HEK293 (cell line): ENCODE measurements around the gene HMG20B.
A peak's percentile ranks its signal among the peaks of the same experiment; 100 is the strongest.

Experiments
- CTCF ChIA-PET: fragments of 350-600 bp; formaldehyde crosslinking; extraction: SDS; loops from one replicate; lab custom pipeline; 2021; ENCODE audit warnings: antibody characterized with exemption; lab: Yijun Ruan, JAX
- POLR2A ChIA-PET: fragments of 300-600 bp; formaldehyde crosslinking; extraction: SDS; loops from one replicate; lab custom pipeline; 2020; ENCODE audit warnings: antibody characterized with exemption, inconsistent platforms; lab: Yijun Ruan, JAX
- H3K27ac ChIP-seq: fragments of 200-500 bp; sonication (Bioruptor generic); 2 replicates; pipeline ENCODE4 v1.5.1; 2014; ENCODE audit warnings: low read depth, low read length, control low read depth, inconsistent platforms; ENCODE audit errors: extremely low read depth
- H3K36me3 ChIP-seq, 2 experiments: fragments of 200-500 bp in 1 of 2; sonication (Bioruptor generic) in 1 of 2; 1 replicate in 1 of 2; 2 replicates in 1 of 2; pipeline ENCODE4 v1.5.1; 2014 to 2017; ENCODE audit warnings: inconsistent platforms in 2 of 2, low read length in 2 of 2; ENCODE audit not compliant: control insufficient read depth in 2 of 2, insufficient read depth in 1 of 2
- H3K4me1 ChIP-seq: fragments of 200-500 bp; sonication (Bioruptor generic); 2 replicates; pipeline ENCODE4 v1.5.1; 2014; ENCODE audit warnings: mild to moderate bottlenecking, low read length, inconsistent platforms; ENCODE audit not compliant: control insufficient read depth, insufficient read depth
- H3K4me3 ChIP-seq: 2 replicates; pipeline ENCODE4 v1.5.1; 2011; ENCODE audit warnings: low read depth, mild to moderate bottlenecking, control low read depth, low read length, moderate library complexity
- H3K9me3 ChIP-seq: fragments of 200-500 bp; sonication (Bioruptor generic); 2 replicates; pipeline ENCODE4 v1.5.1; 2014; ENCODE audit warnings: low read depth, low read length, inconsistent platforms; ENCODE audit not compliant: control insufficient read depth, insufficient read depth
- FEZF1 ChIP-seq: fragments of 450-650 bp; formaldehyde crosslinking; IDR thresholded peaks from 2 replicates; pipeline ENCODE4 v1.5.1; 2016; ENCODE audit warnings: missing biosample characterization, missing genetic modification characterization
- KLF10 ChIP-seq: fragments of 450-650 bp; IDR thresholded peaks from 2 replicates; pipeline ENCODE4 v1.5.1; 2018; ENCODE audit warnings: missing biosample characterization, mild to moderate bottlenecking, missing genetic modification characterization
- KLF16 ChIP-seq: fragments of 450-650 bp; formaldehyde crosslinking; IDR thresholded peaks from 2 replicates; pipeline ENCODE4 v1.5.1; 2017; ENCODE audit warnings: missing biosample characterization, missing genetic modification characterization
- KLF8 ChIP-seq: fragments of 450-650 bp; formaldehyde crosslinking; IDR thresholded peaks from 2 replicates; pipeline ENCODE4 v1.5.1; 2016; ENCODE audit warnings: missing biosample characterization, missing genetic modification characterization
- PRDM10 ChIP-seq: fragments of 450-650 bp; formaldehyde crosslinking; IDR thresholded peaks from 2 replicates; pipeline ENCODE4 v1.5.1; 2016; ENCODE audit warnings: missing biosample characterization, missing genetic modification characterization
- SCRT1 ChIP-seq: fragments of 450-650 bp; formaldehyde crosslinking; IDR thresholded peaks from 2 replicates; pipeline ENCODE4 v1.5.1; 2016; ENCODE audit warnings: missing biosample characterization, missing genetic modification characterization, borderline replicate concordance
- SCRT2 ChIP-seq: fragments of 450-650 bp; formaldehyde crosslinking; IDR thresholded peaks from 2 replicates; pipeline ENCODE4 v1.5.1; 2016; ENCODE audit warnings: missing biosample characterization, missing genetic modification characterization
- YY1 ChIP-seq: fragments of 450-650 bp; formaldehyde crosslinking; IDR thresholded peaks from 2 replicates; pipeline ENCODE4 v1.5.1; 2018; ENCODE audit warnings: missing biosample characterization, missing genetic modification characterization
- ZBTB26 ChIP-seq: fragments of 450-650 bp; formaldehyde crosslinking; optimal IDR thresholded peaks from 2 replicates; pipeline ENCODE3; 2016; ENCODE audit warnings: missing biosample characterization, mild to moderate bottlenecking, missing genetic modification characterization
- ZBTB44 ChIP-seq: fragments of 450-650 bp; IDR thresholded peaks from 2 replicates; pipeline ENCODE4 v1.5.1; 2018; ENCODE audit warnings: missing biosample characterization, mild to moderate bottlenecking, missing genetic modification characterization
- ZNF112 ChIP-seq: fragments of 450-650 bp; formaldehyde crosslinking; IDR thresholded peaks from 2 replicates; pipeline ENCODE4 v1.5.0; 2017; ENCODE audit warnings: missing biosample characterization, missing genetic modification characterization
- ZNF133 ChIP-seq: fragments of 450-650 bp; formaldehyde crosslinking; IDR thresholded peaks from 2 replicates; pipeline ENCODE4 v1.5.1; 2016; ENCODE audit warnings: missing biosample characterization, missing genetic modification characterization
- ZNF140 ChIP-seq: fragments of 450-650 bp; formaldehyde crosslinking; IDR thresholded peaks from 2 replicates; pipeline ENCODE4 v1.5.1; 2016; ENCODE audit warnings: missing biosample characterization, missing genetic modification characterization
- ZNF146 ChIP-seq: fragments of 450-650 bp; formaldehyde crosslinking; IDR thresholded peaks from 2 replicates; pipeline ENCODE4 v1.5.1; 2016; ENCODE audit warnings: missing biosample characterization, missing genetic modification characterization
- ZNF214 ChIP-seq: fragments of 450-650 bp; formaldehyde crosslinking; IDR thresholded peaks from 2 replicates; pipeline ENCODE4 v1.5.1; 2017; ENCODE audit warnings: missing biosample characterization, mild to moderate bottlenecking, missing genetic modification characterization, borderline replicate concordance
- ZNF221 ChIP-seq: fragments of 450-650 bp; formaldehyde crosslinking; IDR thresholded peaks from 2 replicates; pipeline ENCODE4 v1.5.1; 2017; ENCODE audit warnings: missing biosample characterization, missing genetic modification characterization, borderline replicate concordance
- ZNF223 ChIP-seq: fragments of 450-650 bp; formaldehyde crosslinking; IDR thresholded peaks from 2 replicates; pipeline ENCODE4 v1.5.1; 2016; ENCODE audit warnings: missing biosample characterization, missing genetic modification characterization
- ZNF324 ChIP-seq: fragments of 450-650 bp; formaldehyde crosslinking; IDR thresholded peaks from 2 replicates; pipeline ENCODE4 v1.5.1; 2016; ENCODE audit warnings: missing biosample characterization, missing genetic modification characterization
- ZNF366 ChIP-seq: fragments of 450-650 bp; formaldehyde crosslinking; conservative IDR thresholded peaks from 2 replicates; pipeline ENCODE4 v1.5.1; 2016; ENCODE audit warnings: missing biosample characterization, missing genetic modification characterization
- ZNF394 ChIP-seq: fragments of 450-650 bp; formaldehyde crosslinking; IDR thresholded peaks from 2 replicates; pipeline ENCODE4 v1.5.1; 2016; ENCODE audit warnings: missing biosample characterization, missing genetic modification characterization, mild to moderate bottlenecking, moderate library complexity, borderline replicate concordance
- ZNF529 ChIP-seq: fragments of 450-650 bp; formaldehyde crosslinking; IDR thresholded peaks from 2 replicates; pipeline ENCODE4 v1.5.1; 2017; ENCODE audit warnings: missing genetic modification characterization, missing biosample characterization; ENCODE audit not compliant: insufficient replicate concordance
- ZNF530 ChIP-seq: fragments of 450-650 bp; formaldehyde crosslinking; IDR thresholded peaks from 2 replicates; pipeline ENCODE4 v1.5.1; 2016; ENCODE audit warnings: low read depth, missing biosample characterization, missing genetic modification characterization
- ZNF571 ChIP-seq: fragments of 450-650 bp; formaldehyde crosslinking; IDR thresholded peaks from 2 replicates; pipeline ENCODE4 v1.5.0; 2017; ENCODE audit warnings: missing biosample characterization, missing genetic modification characterization
- ZNF624 ChIP-seq: fragments of 450-650 bp; formaldehyde crosslinking; IDR thresholded peaks from 2 replicates; pipeline ENCODE4 v1.5.1; 2017; ENCODE audit warnings: missing biosample characterization, missing genetic modification characterization
- ZNF670 ChIP-seq: fragments of 450-650 bp; formaldehyde crosslinking; IDR thresholded peaks from 2 replicates; pipeline ENCODE4 v1.5.1; 2016; ENCODE audit warnings: missing biosample characterization, missing genetic modification characterization, low read depth
- ZNF692 ChIP-seq: fragments of 450-650 bp; formaldehyde crosslinking; IDR thresholded peaks from 2 replicates; pipeline ENCODE4 v1.5.1; 2016; ENCODE audit warnings: missing biosample characterization, missing genetic modification characterization
- ZNF707 ChIP-seq: fragments of 450-650 bp; formaldehyde crosslinking; IDR thresholded peaks from 2 replicates; pipeline ENCODE4 v1.5.1; 2016; ENCODE audit warnings: missing biosample characterization, missing genetic modification characterization
- ZNF747 ChIP-seq: fragments of 450-650 bp; formaldehyde crosslinking; IDR thresholded peaks from 2 replicates; pipeline ENCODE4 v1.5.1; 2016; ENCODE audit warnings: missing biosample characterization, missing genetic modification characterization

The HMG20B gene

GRCh38 chr19:3573162-3573857 is 566 bp downstream of the HMG20B start (continued):
- no peak for TF ChIP-seq SCRT2 (tag by site-specific recombination)
- no peak for TF ChIP-seq ZNF394 (tag by site-specific recombination)
- TF ChIP-seq ZNF707 (tag by site-specific recombination), result no peak
- no peak for TF ChIP-seq ZNF112 (tag by site-specific recombination)
- TF ChIP-seq ZNF133, result no peak
- TF ChIP-seq ZNF529 (tag by site-specific recombination), result no peak
- no peak for TF ChIP-seq ZBTB44
- peak; percentile 67 for TF ChIP-seq YY1 (tag by site-specific recombination)
- no peak for TF ChIP-seq ZNF140
- no peak for TF ChIP-seq ZNF571 (tag by site-specific recombination)
- no peak for TF ChIP-seq ZNF530 (tag by site-specific recombination)
- TF ChIP-seq FEZF1 (tag by site-specific recombination), result no peak

- ChIA-PET POLR2A (interaction anchor here (0.6 to 1.4 kb wide), 7 partner anchors 11 to 74 kb away, joined by 3 to 13 read pairs (median 4); partner anchors contain the start of genes DOHH, GIPC3 and MFSD12), CTCF (interaction anchor here (0.6 to 2.4 kb wide), 7 partner anchors 12 to 505 kb away, joined by 3 to 6 read pairs (median 3); partner anchors contain the start of gene GIPC3)
- peaks cover 9 to 19% of the 10 kb centered on the region in 2 experiments; a peak in 2 of 3 replicates for H3K36me3 ChIP-seq
- peak overlapping the region; percentile 84 for H3K4me3 ChIP-seq
- H3K4me1 ChIP-seq, result no peaks in the 10 kb centered on the region
- H3K9me3 ChIP-seq, result no peaks in the 10 kb centered on the region
- H3K27ac ChIP-seq, result 0 out of 2 replicates have a peak overlapping the region, but pooled peaks have one; percentile 77
- TF ChIP-seq ZNF146 (tag by site-specific recombination), result no peak
- TF ChIP-seq ZNF692 (tag by site-specific recombination), result peak; percentile 91
- 0 out of 2 replicates have a peak, but pooled peaks have one; percentile 17 for TF ChIP-seq KLF10 (tag by site-specific recombination)
- TF ChIP-seq ZNF324 (tag by site-specific recombination), result no peak
- TF ChIP-seq ZNF624 (tag by site-specific recombination), result no peak
- TF ChIP-seq ZNF529 (tag by site-specific recombination), result no peak
- TF ChIP-seq ZNF670 (tag by site-specific recombination), result no peak
- peak; percentile 88 for TF ChIP-seq KLF16 (tag by site-specific recombination)
- no peak for TF ChIP-seq ZNF133
- TF ChIP-seq ZNF223 (tag by site-specific recombination), result no peak
- TF ChIP-seq ZNF214 (tag by site-specific recombination), result no peak
- TF ChIP-seq SCRT1 (tag by site-specific recombination), result no peak
- 0 out of 2 replicates have a peak, but pooled peaks have one; percentile 40 for TF ChIP-seq PRDM10 (tag by site-specific recombination)
- no peak for TF ChIP-seq ZNF747
- no peak for TF ChIP-seq ZBTB26 (tag by site-specific recombination)
- TF ChIP-seq ZNF366 (tag by site-specific recombination), result no peak
- TF ChIP-seq ZNF221 (tag by site-specific recombination), result no peak
- TF ChIP-seq KLF8, result peak; percentile 82
These were observed 1.3 kb downstream of the HMG20B start for GRCh38 chr19:3573858-3574637.
